Measurements from ENCODE around the gene HERPUD1. TPM values are rescaled to one million over a fixed set of nuclear protein-coding genes. Genes with fewer than 3 reads are reported as not detected.

The HERPUD1 gene
- total and polyA plus RNA-seq, 2 of the 8 experiments (the other 6 are each of a cell fraction or from before 2014, with no cell fraction given) = 23.3 to 34.7 TPM

DNA sequence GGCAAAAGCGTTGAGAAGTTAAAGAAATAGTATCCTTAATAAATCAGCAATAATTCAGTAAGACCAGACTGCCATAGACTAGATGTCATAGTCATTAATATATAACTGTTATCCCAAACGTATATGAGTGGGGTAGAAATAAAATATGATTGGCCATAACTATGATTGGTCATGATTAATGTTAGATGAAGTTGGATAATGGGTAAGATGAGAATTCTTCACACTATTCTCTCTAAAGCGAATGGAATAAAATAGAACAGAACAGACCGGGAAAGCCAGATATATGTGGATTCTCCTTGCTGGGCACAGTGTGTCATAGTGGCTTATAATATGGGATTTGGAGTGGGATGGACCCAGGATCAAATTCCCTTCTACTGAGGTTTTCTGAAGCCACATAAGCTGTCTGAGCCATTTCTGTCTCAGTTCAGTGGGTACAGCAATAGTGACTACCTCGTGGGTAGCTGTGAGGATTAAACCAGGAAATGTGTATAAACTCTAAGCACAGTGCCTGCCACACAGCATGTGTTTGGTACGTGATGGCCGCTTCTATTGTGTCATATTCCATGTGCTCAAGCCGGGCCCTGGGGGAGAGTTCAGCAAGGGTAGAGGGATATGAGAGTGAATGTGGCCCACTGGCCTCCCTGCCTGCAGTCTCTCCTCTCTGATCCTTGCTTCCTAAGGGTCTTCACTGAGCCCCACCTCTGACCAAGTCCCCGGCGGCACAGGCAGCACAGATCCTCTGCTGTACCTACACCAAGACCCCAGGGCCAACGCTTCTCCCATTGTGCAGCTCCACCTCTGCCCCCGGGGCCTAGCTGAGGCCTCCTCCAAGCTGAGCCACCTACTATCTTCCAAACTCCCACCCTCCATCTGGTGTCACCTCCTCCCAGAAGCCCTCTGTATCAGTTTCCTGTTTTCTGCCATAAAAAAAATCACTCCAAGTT lies 33.5 kb downstream of the HERPUD1 start:
- Histone ChIP-seq H3K9ac (replicated peaks in 1 of 4; ENCODE audit: extremely low read depth in 1 of 4, low read depth in 3 of 4, low read length in 3 of 4) (no peak overlapping the region), H4K20me1 (replicated peaks in 1 of 2; ENCODE audit: control insufficient read depth in 1 of 2, insufficient read depth in 2 of 2, low read length in 2 of 2) (no peaks in the 10 kb centered on the region), H3K56ac (replicated peaks; ENCODE audit: insufficient read length, low read depth, low read length) (no peak overlapping the region), H3K4me3 (ENCODE audit: extremely low read depth in 1 of 4, insufficient read depth in 2 of 4, low read depth in 3 of 4, low read length in 4 of 4) (no peak overlapping the region), H2BK15ac (ENCODE audit: low read length) (no peak overlapping the region), H4K5ac (ENCODE audit: insufficient read length, low read depth, low read length) (no peak overlapping the region), H3K23ac (ENCODE audit: insufficient read length) (no peak overlapping the region), H3K4me1 (replicated peaks in 1 of 4; ENCODE audit: control insufficient read depth in 3 of 4, insufficient read depth in 4 of 4, low read length in 3 of 4) (peaks cover 0 to 2% (median 1%) of the 10 kb centered on the region in 4 experiments; a peak in 4 of 7 replicates), H3K9me3 (ENCODE audit: insufficient read depth in 2 of 2, low read depth in 1 of 2, low read length in 1 of 2) (no peaks in the 10 kb centered on the region), H3K27me3 (replicated peaks in 1 of 4; ENCODE audit: control insufficient read depth in 3 of 4, extremely low read depth in 1 of 4, insufficient read depth in 3 of 4, low read length in 3 of 4) (no peaks in the 10 kb centered on the region; a peak in 1 of 7 replicates), H2BK20ac (ENCODE audit: low read length) (no peak overlapping the region), H2BK120ac (replicated peaks; ENCODE audit: low read depth, low read length) (no peak overlapping the region), H3K79me2 (ENCODE audit: control insufficient read depth in 1 of 2, insufficient read depth in 2 of 2, low read length in 2 of 2) (no peaks in the 10 kb centered on the region), H3K14ac (ENCODE audit: insufficient read length) (no peak overlapping the region), H3K27ac (ENCODE audit: low read depth, low read length) (no peak overlapping the region), H2AK5ac (ENCODE audit: low read depth, low read length) (peak overlapping the region; percentile 20; the same call in 1 of the 2 replicates), H2AFZ (ENCODE audit: low read length) (0 out of 2 replicates have a peak overlapping the region, but pooled peaks have one; percentile 12), H2BK12ac (ENCODE audit: low read depth, low read length) (0 out of 2 replicates have a peak overlapping the region, but pooled peaks have one; percentile 35), H3K36me3 (ENCODE audit: control insufficient read depth in 2 of 4, insufficient read depth in 4 of 4, low read length in 3 of 4) (no peaks in the 10 kb centered on the region), H3K4me2 (ENCODE audit: insufficient read depth in 1 of 2, low read depth in 2 of 2, low read length in 2 of 2) (no peak overlapping the region), H4K91ac (replicated peaks; ENCODE audit: insufficient read length, low read length) (no peak overlapping the region), H3K23me2 (ENCODE audit: low read depth, low read length) (no peaks in the 10 kb centered on the region), H4K8ac (ENCODE audit: extremely low read depth, insufficient read depth, low read length) (no peak overlapping the region), H3K4ac (replicated peaks; ENCODE audit: insufficient read length, low read depth, low read length) (no peak overlapping the region), H2BK5ac (ENCODE audit: low read depth, low read length) (no peak overlapping the region), H3K79me1 (ENCODE audit: low read depth, low read length) (no peaks in the 10 kb centered on the region), H3K18ac (ENCODE audit: extremely low read depth, low read length) (no peak overlapping the region)
- POLR2A ChIA-PET (ENCODE audit: partially characterized antibody) = interaction anchor here (0.6 to 1.5 kb wide), 2 partner anchors 20 to 33 kb away, joined by 3 read pairs; no protein-coding TSS in a partner anchor
- CTCF ChIA-PET (ENCODE audit: partially characterized antibody) = interaction anchor here (0.7 to 8.2 kb wide), 42 partner anchors 7 to 715 kb away, joined by 3 to 75 read pairs (median 6); partner anchors contain the start of gene NLRC5
- DNase-seq (ENCODE audit: low read depth in 1 of 2, low spot score in 2 of 2) (no peak), FAIRE-seq (no peak)
- TF ChIP-seq TCF12 (IDR thresholded peaks at IDR 0.05; ENCODE audit: low read depth, low read length) = no peak
- WGBS, 2 experiments (ENCODE audit: extremely low coverage in 1 of 2, insufficient coverage in 1 of 2, insufficient read length in 1 of 2, insufficient replicate concordance in 2 of 2, low coverage in 1 of 2, low lambda C conversion rate in 2 of 2, missing lambda C conversion rate in 1 of 2) = 80% methylated on average over 12 of the region's 12 CpGs; no CpG with 5 or more reads in 1 of the 2 experiments
